K562 (cell line): Measurements from ENCODE around the gene PRMT7. TPM values are rescaled to one million over a fixed set of nuclear protein-coding genes. Genes with fewer than 3 reads are reported as not detected.

ENCODE experiments used
- ATAC-seq: fragments of 200-7000 bp; cut with Tn5 transposase; 3 replicates; pipeline ENCODE4 v1.9.1; 2020; ENCODE audit warnings: moderate library complexity
- BruUV-seq: library from RNA; stranded (reverse); fragments of 400-500 nt; replicated peaks from 2 replicates; lab custom pipeline; 2021; lab: Mats Ljungman, UMichigan
- CTCF ChIA-PET: fragments of 300-600 bp; formaldehyde crosslinking; extraction: SDS; loops from one replicate; lab custom pipeline; 2021; ENCODE audit warnings: low intra/inter-chr PET ratio; lab: Yijun Ruan, JAX
- POLR2A ChIA-PET: fragments of 300-600, 350-650 bp; sonication (Branson Sonifier 250); formaldehyde crosslinking; extraction: SDS; loops from one replicate; lab custom pipeline; 2021; ENCODE audit warnings: antibody characterized with exemption, inconsistent platforms; lab: Yijun Ruan, JAX
- DNase-seq, 4 experiments: peaks; one replicate each; pipeline versions ENCODE4 v3.0.0 to v3.0.0-alpha.2; 2011 to 2018; ENCODE audit warnings: low spot score in 3 of 4, mixed read lengths in 3 of 4; ENCODE audit errors: extremely low read depth in 1 of 4
- FAIRE-seq: peaks from 2 replicates; lab custom pipeline; 2011; peaks lifted over from hg19 to GRCh38; lab: Jason Lieb, UNC
- H2AFZ ChIP-seq: 2 replicates; pipeline ENCODE4 v1.6.0; 2011; ENCODE audit warnings: low read depth, low read length, control low read depth, inconsistent platforms
- H3K27ac ChIP-seq: fragments of 200-600 bp; 3 replicates; pipeline ENCODE4 v1.8.0; 2011; ENCODE audit warnings: low read depth, mild to moderate bottlenecking, control low read depth, inconsistent platforms, low read length, moderate library complexity, mixed read lengths; ENCODE audit errors: extremely low read depth
- H3K27me3 ChIP-seq, 2 experiments: fragments of 300-600 bp in 1 of 2; 2 replicates in 1 of 2; 3 replicates in 1 of 2; pipeline versions ENCODE4 v1.6.0 to v1.8.0; 2011; ENCODE audit warnings: inconsistent platforms in 2 of 2, low read length in 2 of 2, mild to moderate bottlenecking in 1 of 2, mixed read lengths in 1 of 2, moderate library complexity in 1 of 2; ENCODE audit not compliant: control insufficient read depth in 2 of 2, insufficient read depth in 2 of 2
- H3K36me3 ChIP-seq: fragments of 300-600 bp; 3 replicates; pipeline ENCODE4 v1.8.0; 2011; ENCODE audit warnings: mild to moderate bottlenecking, low read length, inconsistent platforms; ENCODE audit not compliant: control insufficient read depth, insufficient read depth
- H3K4me1 ChIP-seq, 2 experiments: fragments of 200-600 bp in 1 of 2; replicated peaks in 1 of 2; 2 replicates in 1 of 2; 3 replicates in 1 of 2; pipeline versions ENCODE4 v1.5.1 to v1.8.0; 2011; ENCODE audit warnings: inconsistent platforms in 2 of 2, low read length in 2 of 2, mild to moderate bottlenecking in 1 of 2, mixed read lengths in 1 of 2, moderate library complexity in 1 of 2; ENCODE audit not compliant: control insufficient read depth in 2 of 2, insufficient read depth in 2 of 2
- H3K4me2 ChIP-seq: 2 replicates; pipeline ENCODE4 v1.6.1; 2011; ENCODE audit warnings: low read length, control low read depth, inconsistent platforms, mixed read lengths; ENCODE audit not compliant: insufficient read depth
- H3K4me3 ChIP-seq: fragments of 200-600 bp; sonication (generic), shearing (Covaris generic); 2 replicates; pipeline ENCODE4 v1.5.1; 2016; ENCODE audit warnings: control low read depth, inconsistent platforms
- H3K79me2 ChIP-seq: fragments of 200-600 bp; 3 replicates; pipeline ENCODE4 v1.8.0; 2011; ENCODE audit warnings: low read length, inconsistent platforms; ENCODE audit not compliant: control insufficient read depth, insufficient read depth
- H3K9ac ChIP-seq, 2 experiments: 2 replicates each; pipeline versions ENCODE4 v1.6.0 to v1.6.1; 2011; ENCODE audit warnings: low read depth in 2 of 2, low read length in 2 of 2, control low read depth in 1 of 2, inconsistent platforms in 1 of 2, mild to moderate bottlenecking in 1 of 2, mixed read lengths in 1 of 2; ENCODE audit not compliant: insufficient read depth in 1 of 2
- H3K9me1 ChIP-seq: one replicate; pipeline ENCODE4 v1.6.0; 2011; ENCODE audit warnings: inconsistent platforms, mild to moderate bottlenecking, low read length, moderate library complexity; ENCODE audit not compliant: control insufficient read depth, insufficient read depth
- H3K9me3 ChIP-seq: replicated peaks from 2 replicates; pipeline ENCODE4 v1.5.1; 2011; ENCODE audit warnings: low read depth, low read length, inconsistent platforms; ENCODE audit not compliant: control insufficient read depth, insufficient read depth
- H4K20me1 ChIP-seq: replicated peaks from 2 replicates; pipeline ENCODE4 v1.6.1; 2011; ENCODE audit warnings: low read length, inconsistent platforms, mixed read lengths; ENCODE audit not compliant: control insufficient read depth, insufficient read depth
- BRF1 ChIP-seq: IDR thresholded peaks from 3 replicates; pipeline ENCODE4 v1.6.1; 2011; ENCODE audit warnings: borderline replicate concordance, mild to moderate bottlenecking; ENCODE audit not compliant: insufficient read length; ENCODE audit errors: extremely low read depth
- EGR1 ChIP-seq: fragments of 450-650 bp; conservative IDR thresholded peaks from 2 replicates; pipeline ENCODE4 v1.6.1; 2017; ENCODE audit warnings: mild to moderate bottlenecking
- HLTF ChIP-seq: fragments of 450-650 bp; IDR thresholded peaks from 2 replicates; pipeline ENCODE4 v1.6.1; 2016
- POLR2AphosphoS5 ChIP-seq: IDR thresholded peaks from 2 replicates; pipeline ENCODE4 v1.6.1; 2011; ENCODE audit warnings: mild to moderate bottlenecking, low read depth, low read length, moderate library complexity; ENCODE audit not compliant: control insufficient read depth, insufficient read depth
- SRSF9 ChIP-seq: fragments of 200-400 bp; formaldehyde crosslinking; IDR thresholded peaks from 2 replicates; pipeline ENCODE4 v1.6.1; 2017; ENCODE audit warnings: low read depth, low read length, borderline replicate concordance
- ZNF274 ChIP-seq: IDR thresholded peaks from 2 replicates; pipeline ENCODE4 v1.6.1; 2011; ENCODE audit warnings: low read depth, mild to moderate bottlenecking, low read length, moderate library complexity, borderline replicate concordance
- ZNF436 ChIP-seq: fragments of 250-450, 450-650 bp; sonication (Bioruptor Pico); formaldehyde crosslinking; IDR thresholded peaks from 2 replicates; pipeline ENCODE4 v1.7.0; 2020; ENCODE audit warnings: mild to moderate bottlenecking
- ZNF696 ChIP-seq: fragments of 250-450 bp; sonication (Bioruptor Pico); conservative IDR thresholded peaks from 2 replicates; pipeline ENCODE4 v1.4.0; 2020; ENCODE audit warnings: mild to moderate bottlenecking, moderate library complexity
- WGBS: fragments of 100-300 bp; shearing (Covaris generic); methylation state at CpG from one replicate; pipeline ENCODE4 v1.1.6; 2016; ENCODE audit warnings: low coverage, mixed read lengths; ENCODE audit not compliant: insufficient coverage; ENCODE audit errors: missing lambda C conversion rate; 5-methylcytosine and 5-hydroxymethylcytosine counted together
- in situ Hi-C: fragments of 300-500 bp; cut with MboI; formaldehyde crosslinking; loops from 4 replicates; pipeline ENCODE4 v1.15.0; 2018; ENCODE audit warnings: inconsistent platforms, mixed read lengths
- intact Hi-C: fragments of 100-400 bp; cut with micrococcal nuclease; formaldehyde crosslinking; loops from 2 replicates; pipeline ENCODE4 v1.14.2; 2022
- polyA plus RNA-seq, 8 experiments: library from polyadenylated mRNA; depleted of rRNA in 4 of 8; stranded (reverse) in 5 of 8; unstranded in 3 of 8; fragments of >200 nt; fragmentation: Nextera tagmentation in 2 of 8; fragmentation: Illumina TruSeq in 1 of 8; extraction: Ambion mirVana in 2 of 8; extraction: Trizol in 1 of 8; gene quantifications; 2 replicates each; pipeline versions ENCODE4 v1.2.1 to v1.2.3, GENCODE V29; 2011 to 2014; ENCODE audit warnings: inconsistent platforms in 1 of 8, missing spikeins in 1 of 8
- total RNA-seq, 7 experiments: library from RNA; depleted of rRNA in 6 of 7; stranded (reverse); fragments of >200 nt in 6 of 7; fragmentation: Illumina TruSeq in 2 of 7; extraction: Trizol in 2 of 7; gene quantifications; 2 replicates each; pipeline versions ENCODE4 v1.2.1 to v1.2.3, GENCODE V29; 2011 to 2021; ENCODE audit warnings: low replicate concordance in 1 of 7
- TF ChIP-seq, protein P1 (sequence below): IDR thresholded peaks from 3 replicates; pipeline ENCODE4 v1.6.1; 2011; ENCODE audit warnings: borderline replicate concordance, mild to moderate bottlenecking; ENCODE audit not compliant: insufficient read length, insufficient read depth
- TF ChIP-seq, protein P2 (sequence below): fragments of 450-650 bp; IDR thresholded peaks from 2 replicates; pipeline ENCODE4 v1.6.1; 2016; ENCODE audit warnings: low read depth
- TF ChIP-seq, protein P3 (sequence below): fragments of 200-800 bp; sonication (Bioruptor generic); IDR thresholded peaks from 2 replicates; pipeline ENCODE4 v1.6.1; 2017; ENCODE audit warnings: missing genetic modification characterization, missing compliant biosample characterization

The PRMT7 gene
- total and polyA plus RNA-seq, 9 of the 15 experiments (the other 6 are each of a cell fraction or from before 2014, with no cell fraction given), result 6.4 to 88.8 (median 73.1) TPM

DNA sequence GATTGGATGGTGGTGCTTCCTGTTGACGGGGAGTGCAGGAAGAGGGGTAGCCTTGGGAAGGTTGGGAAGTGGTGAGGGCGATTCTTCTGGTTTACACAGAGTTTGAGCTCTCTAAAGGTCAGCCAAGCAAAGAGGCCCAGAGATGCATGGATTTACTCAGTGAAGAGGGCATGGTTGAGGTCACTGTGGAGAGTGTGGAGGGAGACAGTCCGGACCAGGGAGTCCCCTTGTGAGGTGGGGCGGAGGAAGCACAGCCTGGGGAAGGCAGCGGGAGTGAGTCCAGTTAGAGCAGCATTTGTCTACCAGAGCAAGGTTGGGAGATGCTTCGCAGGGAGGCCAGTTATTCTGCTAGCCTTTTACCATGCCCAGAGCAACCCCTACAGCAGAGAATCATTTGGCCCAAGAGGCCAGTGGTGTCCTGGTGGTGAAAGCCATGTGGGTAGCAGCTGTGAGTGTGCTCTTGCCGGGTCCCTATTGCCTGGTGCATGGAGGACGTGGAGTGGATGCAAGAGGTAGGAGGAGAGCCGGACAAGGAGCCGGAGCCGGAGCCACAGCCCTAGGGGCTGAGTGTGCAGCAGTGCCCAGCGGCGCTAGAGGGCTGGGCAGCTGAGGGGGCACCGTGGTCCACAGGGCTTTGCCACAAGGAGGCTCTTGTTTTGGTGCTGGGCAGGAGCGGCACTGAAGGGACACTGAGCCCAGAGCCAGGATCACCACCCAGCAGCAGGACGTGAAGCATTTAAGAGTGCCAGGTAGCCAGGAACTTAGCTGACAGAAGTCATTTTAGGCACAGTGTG, 27.7 kb downstream of the PRMT7 start:
- DNase-seq (no peak), FAIRE-seq (no peak), ATAC-seq (no peak)
- H3K36me3 ChIP-seq, result peaks cover 85% of the 10 kb centered on the region
- H3K4me2 ChIP-seq, result no peak overlapping the region
- H3K4me3 ChIP-seq, result no peak overlapping the region
- H4K20me1 ChIP-seq, result no peaks in the 10 kb centered on the region; the same call in 1 of the 2 replicates
- no peaks in the 10 kb centered on the region for H3K9me3 ChIP-seq
- no peaks in the 10 kb centered on the region for H3K27me3 ChIP-seq
- in situ Hi-C loops (no loop called here), intact Hi-C loops (no loop called here)
- ChIA-PET CTCF (no interaction called here), POLR2A (interaction anchor here (0.5 to 1.4 kb wide), 6 partner anchors 9 to 164 kb away, joined by 3 to 4 read pairs (median 3); no protein-coding TSS in a partner anchor)
- no peaks in the 10 kb centered on the region for H3K4me1 ChIP-seq
- H3K9me1 ChIP-seq, result no peaks in the 10 kb centered on the region
- no peak overlapping the region for H3K9ac ChIP-seq
- 99% methylated on average over 16 of the region's 16 CpGs for WGBS
- BruUV-seq, result no TSS peak
- no peaks in the 10 kb centered on the region for H3K79me2 ChIP-seq
- no peak overlapping the region for H2AFZ ChIP-seq
- H3K27ac ChIP-seq, result no peak overlapping the region
- TF ChIP-seq, protein P1, sequence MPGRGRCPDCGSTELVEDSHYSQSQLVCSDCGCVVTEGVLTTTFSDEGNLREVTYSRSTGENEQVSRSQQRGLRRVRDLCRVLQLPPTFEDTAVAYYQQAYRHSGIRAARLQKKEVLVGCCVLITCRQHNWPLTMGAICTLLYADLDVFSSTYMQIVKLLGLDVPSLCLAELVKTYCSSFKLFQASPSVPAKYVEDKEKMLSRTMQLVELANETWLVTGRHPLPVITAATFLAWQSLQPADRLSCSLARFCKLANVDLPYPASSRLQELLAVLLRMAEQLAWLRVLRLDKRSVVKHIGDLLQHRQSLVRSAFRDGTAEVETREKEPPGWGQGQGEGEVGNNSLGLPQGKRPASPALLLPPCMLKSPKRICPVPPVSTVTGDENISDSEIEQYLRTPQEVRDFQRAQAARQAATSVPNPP, result no peak
- TF ChIP-seq EGR1 (no peak), POLR2AphosphoS5 (no peak), SRSF9 (no peak), HLTF (no peak), ZNF696 (no peak), ZNF274 (no peak), ZNF436 (CRISPR knock-in tag) (no peak), BRF1 (no peak)
- TF ChIP-seq, protein P2, sequence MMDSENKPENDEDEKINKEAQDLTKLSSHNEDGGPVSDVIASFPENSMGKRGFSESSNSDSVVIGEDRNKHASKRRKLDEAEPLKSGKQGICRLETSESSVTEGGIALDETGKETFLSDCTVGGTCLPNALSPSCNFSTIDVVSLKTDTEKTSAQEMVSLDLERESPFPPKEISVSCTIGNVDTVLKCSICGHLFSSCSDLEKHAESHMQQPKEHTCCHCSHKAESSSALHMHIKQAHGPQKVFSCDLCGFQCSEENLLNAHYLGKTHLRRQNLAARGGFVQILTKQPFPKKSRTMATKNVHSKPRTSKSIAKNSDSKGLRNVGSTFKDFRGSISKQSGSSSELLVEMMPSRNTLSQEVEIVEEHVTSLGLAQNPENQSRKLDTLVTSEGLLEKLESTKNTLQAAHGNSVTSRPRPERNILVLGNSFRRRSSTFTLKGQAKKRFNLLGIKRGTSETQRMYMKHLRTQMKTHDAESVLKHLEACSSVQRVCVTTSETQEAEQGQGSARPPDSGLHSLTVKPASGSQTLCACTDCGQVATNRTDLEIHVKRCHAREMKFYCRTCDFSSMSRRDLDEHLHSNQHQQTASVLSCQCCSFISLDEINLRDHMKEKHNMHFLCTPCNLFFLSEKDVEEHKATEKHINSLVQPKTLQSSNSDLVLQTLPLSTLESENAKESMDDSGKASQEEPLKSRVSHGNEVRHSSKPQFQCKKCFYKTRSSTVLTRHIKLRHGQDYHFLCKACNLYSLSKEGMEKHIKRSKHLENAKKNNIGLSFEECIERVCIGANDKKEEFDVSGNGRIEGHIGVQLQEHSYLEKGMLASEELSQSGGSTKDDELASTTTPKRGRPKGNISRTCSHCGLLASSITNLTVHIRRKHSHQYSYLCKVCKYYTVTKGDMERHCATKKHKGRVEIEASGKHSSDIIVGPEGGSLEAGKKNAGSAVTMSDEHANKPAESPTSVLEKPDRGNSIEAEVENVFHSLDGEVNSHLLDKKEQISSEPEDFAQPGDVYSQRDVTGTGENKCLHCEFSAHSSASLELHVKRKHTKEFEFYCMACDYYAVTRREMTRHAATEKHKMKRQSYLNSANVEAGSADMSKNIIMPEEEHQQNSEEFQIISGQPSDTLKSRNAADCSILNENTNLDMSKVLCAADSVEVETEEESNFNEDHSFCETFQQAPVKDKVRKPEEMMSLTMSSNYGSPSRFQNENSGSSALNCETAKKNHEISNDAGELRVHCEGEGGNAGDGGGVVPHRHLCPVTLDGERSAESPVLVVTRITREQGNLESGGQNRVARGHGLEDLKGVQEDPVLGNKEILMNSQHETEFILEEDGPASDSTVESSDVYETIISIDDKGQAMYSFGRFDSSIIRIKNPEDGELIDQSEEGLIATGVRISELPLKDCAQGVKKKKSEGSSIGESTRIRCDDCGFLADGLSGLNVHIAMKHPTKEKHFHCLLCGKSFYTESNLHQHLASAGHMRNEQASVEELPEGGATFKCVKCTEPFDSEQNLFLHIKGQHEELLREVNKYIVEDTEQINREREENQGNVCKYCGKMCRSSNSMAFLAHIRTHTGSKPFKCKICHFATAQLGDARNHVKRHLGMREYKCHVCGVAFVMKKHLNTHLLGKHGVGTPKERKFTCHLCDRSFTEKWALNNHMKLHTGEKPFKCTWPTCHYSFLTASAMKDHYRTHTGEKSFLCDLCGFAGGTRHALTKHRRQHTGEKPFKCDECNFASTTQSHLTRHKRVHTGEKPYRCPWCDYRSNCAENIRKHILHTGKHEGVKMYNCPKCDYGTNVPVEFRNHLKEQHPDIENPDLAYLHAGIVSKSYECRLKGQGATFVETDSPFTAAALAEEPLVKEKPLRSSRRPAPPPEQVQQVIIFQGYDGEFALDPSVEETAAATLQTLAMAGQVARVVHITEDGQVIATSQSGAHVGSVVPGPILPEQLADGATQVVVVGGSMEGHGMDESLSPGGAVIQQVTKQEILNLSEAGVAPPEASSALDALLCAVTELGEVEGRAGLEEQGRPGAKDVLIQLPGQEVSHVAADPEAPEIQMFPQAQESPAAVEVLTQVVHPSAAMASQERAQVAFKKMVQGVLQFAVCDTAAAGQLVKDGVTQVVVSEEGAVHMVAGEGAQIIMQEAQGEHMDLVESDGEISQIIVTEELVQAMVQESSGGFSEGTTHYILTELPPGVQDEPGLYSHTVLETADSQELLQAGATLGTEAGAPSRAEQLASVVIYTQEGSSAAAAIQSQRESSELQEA, result no peak
- TF ChIP-seq, protein P3, sequence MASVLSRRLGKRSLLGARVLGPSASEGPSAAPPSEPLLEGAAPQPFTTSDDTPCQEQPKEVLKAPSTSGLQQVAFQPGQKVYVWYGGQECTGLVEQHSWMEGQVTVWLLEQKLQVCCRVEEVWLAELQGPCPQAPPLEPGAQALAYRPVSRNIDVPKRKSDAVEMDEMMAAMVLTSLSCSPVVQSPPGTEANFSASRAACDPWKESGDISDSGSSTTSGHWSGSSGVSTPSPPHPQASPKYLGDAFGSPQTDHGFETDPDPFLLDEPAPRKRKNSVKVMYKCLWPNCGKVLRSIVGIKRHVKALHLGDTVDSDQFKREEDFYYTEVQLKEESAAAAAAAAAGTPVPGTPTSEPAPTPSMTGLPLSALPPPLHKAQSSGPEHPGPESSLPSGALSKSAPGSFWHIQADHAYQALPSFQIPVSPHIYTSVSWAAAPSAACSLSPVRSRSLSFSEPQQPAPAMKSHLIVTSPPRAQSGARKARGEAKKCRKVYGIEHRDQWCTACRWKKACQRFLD (CRISPR knock-in tag), result no peak
